HepG2 (cell line): ENCODE measurements around the gene RAB35. TPM values are rescaled to one million over a fixed set of nuclear protein-coding genes. Genes with fewer than 3 reads are reported as not detected.

Source experiments
- ARID3A ChIP-seq: IDR thresholded peaks from 2 replicates; pipeline ENCODE4 v1.6.1; 2012; ENCODE audit warnings: low read depth, low read length, improper control_type of control experiment
- CREM ChIP-seq, 2 experiments: sonication (generic) in 1 of 2; formaldehyde crosslinking in 1 of 2; IDR thresholded peaks; 2 replicates each; pipeline versions ENCODE4 v1.4.0 to v1.6.1; 2016 to 2020; ENCODE audit warnings: antibody characterized with exemption in 1 of 2, mild to moderate bottlenecking in 1 of 2, missing genetic modification reagents in 1 of 2
- FOSL2 ChIP-seq: sonication (generic); formaldehyde crosslinking; IDR thresholded peaks from 2 replicates; pipeline ENCODE4 v1.4.0; 2020; ENCODE audit warnings: missing genetic modification reagents
- FOXM1 ChIP-seq: sonication (generic); formaldehyde crosslinking; IDR thresholded peaks from 2 replicates; pipeline ENCODE4 v1.5.0; 2020; ENCODE audit warnings: missing genetic modification reagents
- FOXO1 ChIP-seq: sonication (generic); formaldehyde crosslinking; IDR thresholded peaks from 2 replicates; pipeline ENCODE4 v1.4.0; 2020; ENCODE audit warnings: missing genetic modification reagents
- GATAD1 ChIP-seq: IDR thresholded peaks from 2 replicates; pipeline ENCODE4 v1.6.1; 2016; ENCODE audit warnings: missing genetic modification reagents, missing compliant biosample characterization
- HIVEP1 ChIP-seq: sonication (generic); formaldehyde crosslinking; IDR thresholded peaks from 2 replicates; pipeline ENCODE4 v1.4.0; 2020; ENCODE audit warnings: mild to moderate bottlenecking, missing genetic modification reagents
- MTA1 ChIP-seq: sonication (generic); formaldehyde crosslinking; IDR thresholded peaks from 2 replicates; pipeline ENCODE4 v1.4.0; 2020; ENCODE audit warnings: missing genetic modification reagents, mild to moderate bottlenecking, borderline replicate concordance
- NR0B2 ChIP-seq: sonication (generic); formaldehyde crosslinking; IDR thresholded peaks from 2 replicates; pipeline ENCODE4 v1.4.0; 2020; ENCODE audit warnings: mild to moderate bottlenecking, missing genetic modification reagents
- PREB ChIP-seq: sonication (generic); formaldehyde crosslinking; IDR thresholded peaks from 2 replicates; pipeline ENCODE4 v1.4.0; 2020; ENCODE audit warnings: missing genetic modification reagents
- SP5 ChIP-seq: IDR thresholded peaks from 2 replicates; pipeline ENCODE4 v1.6.1; 2016; ENCODE audit warnings: low read depth, borderline replicate concordance
- TCF12 ChIP-seq, 2 experiments: fragments of 450-650 bp in 1 of 2; sonication (generic) in 1 of 2; formaldehyde crosslinking in 1 of 2; IDR thresholded peaks; 2 replicates each; pipeline versions ENCODE4 v1.6.1 to v1.8.0; 2017 to 2022; ENCODE audit warnings: antibody characterized with exemption in 1 of 2, mild to moderate bottlenecking in 1 of 2, missing genetic modification reagents in 1 of 2, moderate library complexity in 1 of 2
- THAP11 ChIP-seq: IDR thresholded peaks from 2 replicates; pipeline ENCODE4 v1.6.1; 2016; ENCODE audit warnings: missing biosample characterization, missing genetic modification reagents
- ZBTB39 ChIP-seq: sonication (generic); formaldehyde crosslinking; IDR thresholded peaks from 2 replicates; pipeline ENCODE4 v1.5.0; 2020; ENCODE audit warnings: missing genetic modification reagents
- ZNF136 ChIP-seq: sonication (generic); formaldehyde crosslinking; IDR thresholded peaks from 2 replicates; pipeline ENCODE4 v1.8.1; 2022; ENCODE audit warnings: low read depth, mild to moderate bottlenecking, moderate library complexity, missing genetic modification reagents
- ZNF317 ChIP-seq: sonication (generic); formaldehyde crosslinking; IDR thresholded peaks from 2 replicates; pipeline ENCODE4 v1.5.0; 2020; ENCODE audit warnings: mild to moderate bottlenecking, missing genetic modification reagents
- ZNF564 ChIP-seq: sonication (generic); formaldehyde crosslinking; IDR thresholded peaks from 2 replicates; pipeline ENCODE4 v1.8.1; 2023; ENCODE audit warnings: mild to moderate bottlenecking, missing genetic modification reagents
- ZNF629 ChIP-seq: sonication (generic); formaldehyde crosslinking; conservative IDR thresholded peaks from 2 replicates; pipeline ENCODE4 v1.5.0; 2020; ENCODE audit warnings: missing genetic modification reagents
- ZNF839 ChIP-seq: sonication (generic); formaldehyde crosslinking; IDR thresholded peaks from 2 replicates; pipeline ENCODE4 v1.4.0; 2020; ENCODE audit warnings: missing genetic modification reagents, mild to moderate bottlenecking, borderline replicate concordance
- polyA plus RNA-seq, 8 experiments: library from polyadenylated mRNA; depleted of rRNA in 3 of 8; stranded (reverse) in 7 of 8; unstranded in 1 of 8; fragments of >200 nt; fragmentation: Illumina TruSeq in 4 of 8; extraction: Trizol in 4 of 8; gene quantifications; 2 replicates each; pipeline versions ENCODE4 v1.2.1 to v1.2.3, GENCODE V29; 2011 to 2016; ENCODE audit warnings: low read depth in 4 of 8, missing spikeins in 1 of 8, mixed read lengths in 1 of 8; ENCODE audit not compliant: insufficient read depth in 1 of 8
- total RNA-seq, 5 experiments: library from RNA; depleted of rRNA; stranded (reverse); fragments of >200 nt; fragmentation: Illumina TruSeq; extraction: Trizol; gene quantifications; 2 replicates each; pipeline ENCODE4 v1.2.3, GENCODE V29; 2016; ENCODE audit warnings: low read depth in 1 of 5
- TF ChIP-seq, protein P1 (sequence below): sonication (generic); formaldehyde crosslinking; IDR thresholded peaks from 2 replicates; pipeline ENCODE4; 2020; ENCODE audit warnings: missing genetic modification reagents, mild to moderate bottlenecking, borderline replicate concordance

Gene RAB35
- total and polyA plus RNA-seq, 2 of the 13 experiments (the other 11 are each of a cell fraction or from before 2014, with no cell fraction given), result 25.2 to 29.1 TPM

GRCh38 chr12:120086801-120087621, 29.5 kb downstream of the RAB35 start (continued):
- peak; percentile 69 for TF ChIP-seq GATAD1 (CRISPR knock-in tag)
- peak; percentile 70 for TF ChIP-seq CREM (IDR thresholded peaks at IDR 0.05)
- TF ChIP-seq CREM (CRISPR knock-in tag; IDR thresholded peaks at IDR 0.05), result no peak
- TF ChIP-seq, protein P1, sequence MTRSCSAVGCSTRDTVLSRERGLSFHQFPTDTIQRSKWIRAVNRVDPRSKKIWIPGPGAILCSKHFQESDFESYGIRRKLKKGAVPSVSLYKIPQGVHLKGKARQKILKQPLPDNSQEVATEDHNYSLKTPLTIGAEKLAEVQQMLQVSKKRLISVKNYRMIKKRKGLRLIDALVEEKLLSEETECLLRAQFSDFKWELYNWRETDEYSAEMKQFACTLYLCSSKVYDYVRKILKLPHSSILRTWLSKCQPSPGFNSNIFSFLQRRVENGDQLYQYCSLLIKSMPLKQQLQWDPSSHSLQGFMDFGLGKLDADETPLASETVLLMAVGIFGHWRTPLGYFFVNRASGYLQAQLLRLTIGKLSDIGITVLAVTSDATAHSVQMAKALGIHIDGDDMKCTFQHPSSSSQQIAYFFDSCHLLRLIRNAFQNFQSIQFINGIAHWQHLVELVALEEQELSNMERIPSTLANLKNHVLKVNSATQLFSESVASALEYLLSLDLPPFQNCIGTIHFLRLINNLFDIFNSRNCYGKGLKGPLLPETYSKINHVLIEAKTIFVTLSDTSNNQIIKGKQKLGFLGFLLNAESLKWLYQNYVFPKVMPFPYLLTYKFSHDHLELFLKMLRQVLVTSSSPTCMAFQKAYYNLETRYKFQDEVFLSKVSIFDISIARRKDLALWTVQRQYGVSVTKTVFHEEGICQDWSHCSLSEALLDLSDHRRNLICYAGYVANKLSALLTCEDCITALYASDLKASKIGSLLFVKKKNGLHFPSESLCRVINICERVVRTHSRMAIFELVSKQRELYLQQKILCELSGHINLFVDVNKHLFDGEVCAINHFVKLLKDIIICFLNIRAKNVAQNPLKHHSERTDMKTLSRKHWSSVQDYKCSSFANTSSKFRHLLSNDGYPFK, result peak; percentile 66; the same call in 1 of the 2 replicates
- TF ChIP-seq ZNF136, result peak; percentile 62; the same call in 1 of the 2 replicates
- TF ChIP-seq SP5 (CRISPR knock-in tag), result peak; percentile 81; the same call in 1 of the 2 replicates
- peak; percentile 79 for TF ChIP-seq THAP11 (CRISPR knock-in tag)
- no peak for TF ChIP-seq TCF12 (IDR thresholded peaks at IDR 0.05)
- no peak for TF ChIP-seq TCF12 (CRISPR knock-in tag; IDR thresholded peaks at IDR 0.05)
- TF ChIP-seq ZNF317 (CRISPR knock-in tag), result peak; percentile 86
- no peak for TF ChIP-seq PREB (CRISPR knock-in tag)
- TF ChIP-seq ZNF839, result peak; percentile 83; the same call in 1 of the 2 replicates
- peak; percentile 85 for TF ChIP-seq FOSL2 (CRISPR knock-in tag)
- TF ChIP-seq FOXO1 (CRISPR knock-in tag), result peak; percentile 85; the same call in 1 of the 2 replicates
- no peak for TF ChIP-seq ZNF564 (CRISPR knock-in tag)
- TF ChIP-seq ZNF629 (CRISPR knock-in tag), result 0 out of 2 replicates have a peak, but pooled peaks have one; percentile 37
- TF ChIP-seq HIVEP1 (CRISPR knock-in tag), result peak; percentile 100
- peak; percentile 79 for TF ChIP-seq NR0B2 (CRISPR knock-in tag)
- peak; percentile 44; the same call in 1 of the 2 replicates for TF ChIP-seq ARID3A
- TF ChIP-seq ZBTB39 (CRISPR knock-in tag), result no peak; the same call in 1 of the 2 replicates
- TF ChIP-seq FOXM1 (CRISPR knock-in tag), result no peak
- no peak; the same call in 1 of the 2 replicates for TF ChIP-seq MTA1 (CRISPR knock-in tag)
